ENCODE results near the gene PSMA1.

Gene PSMA1

GRCh38 chr11:14522245-14522644, 2.1 kb upstream of the PSMA1 start:
- TF ChIP-seq CTCF (IDR thresholded peaks at IDR 0.05), result no peak

- TF ChIP-seq CTCF (IDR thresholded peaks at IDR 0.05), result no peak
Measured at GRCh38 chr11:14520747-14521151, 563 bp upstream of the PSMA1 start.

GRCh38 chr11:14519597-14519916, 629 bp downstream of the PSMA1 start:
- no peak for TF ChIP-seq CTCF (IDR thresholded peaks at IDR 0.05)

- no peak for TF ChIP-seq CTCF (IDR thresholded peaks at IDR 0.05)
Measured at GRCh38 chr11:14518820-14519219, 1.4 kb downstream of the PSMA1 start.

- no peak for TF ChIP-seq CTCF (IDR thresholded peaks at IDR 0.05)
Measured at GRCh38 chr11:14513800-14514199, 6.4 kb downstream of the PSMA1 start.

- TF ChIP-seq CTCF (IDR thresholded peaks at IDR 0.05), result no peak
Measured at GRCh38 chr11:14506532-14506931, 13.7 kb downstream of the PSMA1 start.

- no peak for TF ChIP-seq CTCF (IDR thresholded peaks at IDR 0.05)
Measured at GRCh38 chr11:14503023-14503422, 17.2 kb downstream of the PSMA1 start.

- no peak for TF ChIP-seq CTCF (IDR thresholded peaks at IDR 0.05)
Measured at GRCh38 chr11:14502039-14502438, 18.1 kb downstream of the PSMA1 start.

All from LNCAP (cell line).